Gastroesophageal sphincter (tissue), 4 donors: ENCODE data around the gene TIMM22. TPM values are rescaled to one million over a fixed set of nuclear protein-coding genes. Genes with fewer than 3 reads are reported as not detected.

Experiments
- ATAC-seq: fragments of 150-250 bp; one replicate; pipeline ENCODE4 v1.9.1; 2016; ENCODE audit warnings: mild to moderate bottlenecking, moderate library complexity
- H3K27ac ChIP-seq, 4 donors: fragments of 200-600 bp; sonication (generic) in 3 of 4; 1 replicate in 3 of 4; 2 replicates in 1 of 4; pipeline ENCODE4 v1.5.1; 2016 to 2019
- H3K27me3 ChIP-seq: fragments of 200-600 bp; sonication (generic); one replicate; pipeline ENCODE4 v1.5.1; 2019
- H3K36me3 ChIP-seq, 2 donors: fragments of 200-600 bp; sonication (generic); one replicate each; pipeline ENCODE4 v1.5.1; 2019; ENCODE audit warnings: control low read depth in 1 of 2
- H3K4me1 ChIP-seq, 3 donors: fragments of 200-600 bp; sonication (generic); 1 replicate in 2 of 3; 2 replicates in 1 of 3; pipeline ENCODE4 v1.5.1; 2016 to 2019; ENCODE audit warnings: control low read depth in 2 of 3
- H3K4me3 ChIP-seq, 2 donors: fragments of 200-600 bp; sonication (generic); one replicate each; pipeline ENCODE4 v1.5.1; 2019; ENCODE audit warnings: mild to moderate bottlenecking in 1 of 2, moderate library complexity in 1 of 2
- H3K9me3 ChIP-seq, 3 donors: fragments of 200-600 bp; sonication (generic); one replicate each; pipeline ENCODE4 v1.5.1; 2017 to 2019; ENCODE audit warnings: control low read depth in 2 of 3
- CTCF ChIP-seq, 4 experiments: fragments of 200-600 bp in 2 of 4; fragments of 450-650 bp in 2 of 4; sonication (generic) in 1 of 4; IDR thresholded peaks; one replicate each; pipeline ENCODE4 v1.5.1; 2017 to 2019; ENCODE audit warnings: antibody characterized with exemption in 4 of 4, mild to moderate bottlenecking in 2 of 4, moderate library complexity in 2 of 4
- EP300 ChIP-seq: sonication (generic); formaldehyde crosslinking; IDR thresholded peaks from one replicate; pipeline ENCODE4 v1.6.1; 2017; ENCODE audit warnings: antibody characterized with exemption, mild to moderate bottlenecking
- POLR2A ChIP-seq, 2 donors: fragments of 450-650 bp; IDR thresholded peaks; one replicate each; pipeline ENCODE4 v1.6.1; 2017; ENCODE audit warnings: antibody characterized with exemption in 2 of 2, mild to moderate bottlenecking in 2 of 2, moderate library complexity in 1 of 2
- POLR2AphosphoS5 ChIP-seq: sonication (generic); formaldehyde crosslinking; IDR thresholded peaks from one replicate; pipeline ENCODE4 v1.6.1; 2017; ENCODE audit warnings: antibody characterized with exemption
- WGBS, 2 donors: methylation state at CpG; one replicate each; pipeline ENCODE4 v1.1.5; 2018; ENCODE audit warnings: low coverage in 1 of 2; 5-methylcytosine and 5-hydroxymethylcytosine counted together
- total RNA-seq, 4 donors: library from RNA; depleted of rRNA; stranded (reverse); fragments of >200 nt; gene quantifications; one replicate each; pipeline ENCODE4 v1.1.0, GENCODE V29; 2016

The TIMM22 gene
- total RNA-seq, 4 donors from 2014 or later, result 13.7 to 20.9 (median 16.0) TPM

GRCh38 chr17:965311-965989, 31.5 kb upstream of the TIMM22 start:
- no peak for TF ChIP-seq POLR2AphosphoS5
- TF ChIP-seq POLR2A (IDR thresholded peaks at IDR 0.05), result no peak
- TF ChIP-seq CTCF (IDR thresholded peaks at IDR 0.05), result no peak
- TF ChIP-seq EP300, result no peak
- no peaks in the 10 kb centered on the region for H3K9me3 ChIP-seq
- no peaks in the 10 kb centered on the region for H3K27me3 ChIP-seq
- H3K4me3 ChIP-seq, result no peak overlapping the region
- no peak for ATAC-seq
- H3K27ac ChIP-seq, result peak overlapping the region in 3 of 4 donors; percentile 29 to 62 (median 61)
- peaks cover 0 to 65% (median 3%) of the 10 kb centered on the region in 3 donors for H3K4me1 ChIP-seq
- 53% methylated on average over 8 of the region's 12 CpGs for WGBS, 2 donors
- H3K36me3 ChIP-seq, result no peaks in the 10 kb centered on the region

- H3K4me3 ChIP-seq, result no peak overlapping the region
- H3K36me3 ChIP-seq, result no peaks in the 10 kb centered on the region
- WGBS, 2 donors, result no CpG with 5 or more reads among the region's 9 CpGs
- H3K27me3 ChIP-seq, result no peaks in the 10 kb centered on the region
- H3K9me3 ChIP-seq, result no peaks in the 10 kb centered on the region
- H3K27ac ChIP-seq, result peak overlapping the region in 1 of 4 donors; percentile 1
- peaks cover 0 to 65% (median 3%) of the 10 kb centered on the region in 3 donors for H3K4me1 ChIP-seq
- no peak for ATAC-seq
- TF ChIP-seq EP300 (no peak), CTCF (IDR thresholded peaks at IDR 0.05) (no peak), POLR2A (IDR thresholded peaks at IDR 0.05) (no peak), POLR2AphosphoS5 (no peak)
Observed at GRCh38 chr17:967122-967521, 29.8 kb upstream of the TIMM22 start.

- Histone ChIP-seq H3K4me1 (peaks cover 0 to 48% (median 3%) of the 10 kb centered on the region in 3 donors), H3K27me3 (no peaks in the 10 kb centered on the region), H3K9me3 (no peaks in the 10 kb centered on the region), H3K36me3 (no peaks in the 10 kb centered on the region), H3K27ac (peak overlapping the region; percentile 50 to 79 (median 72)), H3K4me3 (peak overlapping the region; percentile 11 to 40)
- no peak for TF ChIP-seq CTCF (IDR thresholded peaks at IDR 0.05)
- no peak for TF ChIP-seq POLR2AphosphoS5
- no peak for TF ChIP-seq EP300
- TF ChIP-seq POLR2A (IDR thresholded peaks at IDR 0.05), result no peak
- peak; percentile 52 for ATAC-seq
- 35 to 36% methylated on average over 15 to 22 of the region's 24 CpGs for WGBS, 2 donors
Observed at GRCh38 chr17:968812-969730, 27.9 kb upstream of the TIMM22 start.

- Histone ChIP-seq H3K4me3 (peak overlapping the region; percentile 11 to 40), H3K9me3 (no peaks in the 10 kb centered on the region), H3K27ac (peak overlapping the region; percentile 50 to 79 (median 72)), H3K4me1 (peaks cover 0 to 41% (median 4%) of the 10 kb centered on the region in 3 donors), H3K27me3 (no peaks in the 10 kb centered on the region), H3K36me3 (no peaks in the 10 kb centered on the region)
- 17 to 31% methylated on average over 10 to 17 of the region's 18 CpGs for WGBS, 2 donors
- TF ChIP-seq EP300 (peak; percentile 59), CTCF (IDR thresholded peaks at IDR 0.05) (no peak), POLR2A (IDR thresholded peaks at IDR 0.05) (no peak), POLR2AphosphoS5 (peak; percentile 25)
- peak; percentile 62 for ATAC-seq
Observed at GRCh38 chr17:969811-970355, 27.0 kb upstream of the TIMM22 start.
